GM12865 (cell line): ENCODE data around the gene POLR2C.

Source experiments
- DNase-seq: peaks from one replicate; pipeline ENCODE4 v3.0.0; 2010; ENCODE audit warnings: low read depth
- H3K4me3 ChIP-seq: 2 replicates; pipeline ENCODE4 v1.5.1; 2011; ENCODE audit warnings: mild to moderate bottlenecking, low read depth, low read length, control low read depth
- CTCF ChIP-seq: IDR thresholded peaks from 2 replicates; pipeline ENCODE4 v1.5.1; 2011; ENCODE audit warnings: low read length, control low read depth, low read depth, inconsistent platforms; ENCODE audit not compliant: insufficient read depth; ENCODE audit errors: missing control alignments

POLR2C gene

DNA sequence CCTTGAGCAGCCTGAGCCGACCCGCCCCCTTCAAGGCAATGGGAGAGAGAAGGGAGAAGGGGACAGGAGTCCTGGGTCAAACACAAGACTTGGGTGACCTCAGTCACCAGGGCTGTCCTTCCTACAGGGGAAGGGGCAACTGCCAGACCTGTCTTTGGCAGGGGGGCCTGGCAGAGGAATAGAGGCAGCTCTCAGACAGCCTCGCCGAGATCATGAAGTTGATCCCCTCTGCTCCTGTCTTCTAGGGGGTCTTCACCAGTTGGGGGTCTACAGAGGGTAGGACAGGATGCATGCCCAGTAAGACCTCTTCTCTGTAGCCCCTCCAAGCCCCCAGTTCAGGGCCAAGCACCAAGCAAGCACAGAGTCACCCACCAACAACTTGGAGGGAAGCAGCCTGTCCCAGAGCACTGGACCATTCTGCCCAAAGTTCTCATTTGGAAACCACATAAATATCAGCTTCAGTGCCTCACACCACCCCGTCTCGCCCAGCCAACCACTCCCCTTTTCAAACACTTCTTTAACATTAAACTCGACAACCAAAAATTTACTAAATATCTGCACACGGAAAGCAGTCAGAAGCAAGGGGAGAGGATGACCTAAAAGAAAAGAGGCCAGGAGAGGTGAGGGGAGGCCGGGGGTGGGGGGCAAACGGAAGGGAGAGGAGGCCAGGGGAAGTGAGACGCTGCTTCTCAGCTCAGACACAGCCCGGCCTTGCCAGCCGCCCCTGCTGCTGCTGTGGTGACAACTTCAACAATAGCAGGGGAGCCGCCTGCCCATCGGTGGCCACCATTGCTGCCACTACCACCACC, 16.1 kb downstream of the POLR2C start:
- DNase-seq = no peak
- TF ChIP-seq CTCF = no peak
- H3K4me3 ChIP-seq = no peak overlapping the region

DNA sequence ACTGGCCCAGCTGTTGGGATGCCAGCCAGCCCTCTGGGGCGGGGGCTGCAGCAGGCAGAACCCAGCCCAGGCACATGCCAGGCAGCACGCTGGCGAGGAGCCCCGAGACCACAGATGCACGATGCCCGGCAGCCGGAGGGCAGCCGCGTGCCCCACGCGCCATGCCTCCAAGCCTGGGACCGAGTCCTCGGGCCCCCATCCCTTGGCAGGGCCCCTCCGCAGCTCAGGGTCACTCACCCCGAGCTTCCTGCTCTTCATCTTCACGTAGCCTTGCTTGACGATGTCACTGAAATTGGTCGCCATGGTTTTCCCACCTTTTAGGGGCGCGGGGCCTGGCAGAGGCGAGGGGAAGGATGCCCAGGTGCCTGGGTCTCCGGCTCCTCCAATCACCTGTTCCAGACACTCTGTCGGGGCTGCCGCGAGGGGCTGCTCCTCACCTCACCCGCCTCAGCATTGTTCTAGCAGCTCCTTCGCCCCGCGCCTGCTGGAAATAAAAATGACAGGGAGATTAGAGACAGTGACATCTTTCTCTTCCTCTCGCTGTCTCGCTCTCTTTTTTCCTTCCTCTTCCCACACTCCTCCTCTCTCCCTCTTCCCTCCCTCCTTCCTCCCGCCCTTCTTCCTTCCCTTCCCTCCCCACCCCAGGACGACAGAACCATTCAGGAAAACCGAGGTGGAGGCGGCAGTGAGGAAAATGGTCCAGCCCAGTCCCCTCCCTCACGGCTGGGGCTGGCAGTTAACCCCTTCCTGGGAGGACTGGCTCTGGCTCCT, 16.9 kb downstream of the POLR2C start:
- no peak for TF ChIP-seq CTCF
- H3K4me3 ChIP-seq = no peak overlapping the region
- DNase-seq = no peak

DNA sequence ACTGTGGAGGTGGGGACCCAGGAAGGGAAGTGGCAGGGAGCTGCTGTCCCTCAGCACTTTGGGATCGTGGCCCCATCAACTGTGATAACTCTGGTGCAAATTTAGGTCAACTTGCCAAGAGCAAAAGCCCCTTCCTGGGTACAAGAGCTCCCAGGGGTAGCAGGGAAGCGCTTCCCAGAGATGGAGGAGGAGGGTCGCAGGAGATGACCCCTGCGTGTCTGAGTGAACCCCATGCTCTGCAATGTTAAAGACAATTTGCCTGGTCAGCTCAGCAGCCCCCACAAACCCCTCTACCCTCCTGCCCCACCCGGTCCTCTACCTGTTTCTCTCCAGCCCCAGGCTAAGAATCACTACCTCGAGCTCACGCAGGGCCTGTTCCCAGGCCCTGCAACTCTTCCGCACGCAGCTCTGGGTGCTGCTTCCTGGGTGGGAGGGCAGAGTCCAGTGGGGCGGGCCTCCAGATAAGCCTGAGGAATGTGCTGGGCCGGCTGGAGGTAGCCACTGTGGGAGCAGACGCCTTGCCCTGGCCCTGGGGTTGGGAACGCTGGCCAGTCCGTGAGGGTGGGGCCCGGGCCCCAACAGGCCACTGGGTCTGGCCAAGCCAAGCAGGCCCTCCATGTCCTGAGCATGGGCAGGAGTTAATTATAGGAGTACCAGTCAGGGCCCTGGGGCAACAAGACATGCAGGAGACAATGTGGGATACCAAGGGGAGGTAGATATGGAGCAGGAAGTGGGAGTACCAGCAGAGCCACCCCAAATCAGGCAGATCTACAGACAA, 17.7 kb downstream of the POLR2C start:
- no peak for DNase-seq
- TF ChIP-seq CTCF = no peak
- H3K4me3 ChIP-seq = no peak overlapping the region

DNA sequence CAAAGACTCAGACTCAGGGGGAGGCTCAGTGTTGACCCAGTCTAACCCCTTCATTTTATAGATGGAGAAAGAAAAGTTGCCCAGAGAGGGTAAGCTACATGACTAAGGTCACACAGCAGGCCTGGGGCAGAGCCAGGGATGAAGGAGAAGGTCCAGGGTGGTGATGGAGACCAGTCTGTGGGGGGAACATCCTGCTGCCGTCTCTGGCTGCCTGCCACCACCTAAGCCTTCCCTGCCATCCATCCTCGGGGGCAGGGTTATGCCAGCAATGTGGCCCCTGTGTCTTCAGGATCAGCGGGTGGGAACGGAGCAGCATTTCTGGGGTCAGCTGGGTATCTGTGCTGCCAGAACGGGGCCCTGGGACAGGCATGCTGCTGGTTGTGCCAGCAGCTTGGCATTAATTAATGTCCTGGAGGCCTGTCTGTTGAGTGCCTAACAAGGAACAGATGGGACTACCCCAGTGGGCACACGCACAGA, 18.3 kb downstream of the POLR2C start:
- no peak overlapping the region for H3K4me3 ChIP-seq
- no peak for DNase-seq
- no peak for TF ChIP-seq CTCF

DNA sequence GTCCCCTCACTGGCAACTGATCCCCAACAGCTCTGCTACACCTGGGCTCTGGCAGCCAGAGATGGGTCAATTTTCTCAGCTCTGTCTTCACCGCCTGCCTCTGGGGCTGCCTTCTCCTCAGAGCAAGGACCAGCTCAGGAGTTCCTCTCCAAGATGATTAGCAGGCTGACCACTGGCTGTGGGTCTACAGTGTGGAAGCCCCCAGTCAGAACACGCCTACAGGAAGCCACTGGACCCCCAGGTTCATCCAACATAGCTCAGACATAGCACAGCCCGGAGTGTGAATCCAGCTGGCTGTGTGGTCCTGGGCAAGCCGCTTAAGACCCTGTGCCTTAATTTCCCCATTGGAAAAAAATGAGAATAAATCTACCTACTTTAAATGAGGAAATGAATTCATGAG, 18.9 kb downstream of the POLR2C start:
- no peak overlapping the region for H3K4me3 ChIP-seq
- TF ChIP-seq CTCF = no peak
- no peak for DNase-seq

- H3K4me3 ChIP-seq = no peak overlapping the region
- no peak for TF ChIP-seq CTCF
- DNase-seq = no peak
These were observed 20.5 kb downstream of the POLR2C start for GRCh38 chr16:57482845-57483545.
